Hepatocyte (in vitro differentiated cells): Measurements from ENCODE around the gene SYNGAP1.

Experiments
- CTCF ChIP-seq: fragments of 200-600 bp; sonication (generic); IDR thresholded peaks from 2 replicates; pipeline ENCODE4 v1.5.1; 2016; ENCODE audit warnings: antibody characterized with exemption, mild to moderate bottlenecking; ENCODE audit not compliant: poor library complexity
- EZH2 ChIP-seq: fragments of 200-600 bp; sonication (generic); IDR thresholded peaks from 2 replicates; pipeline ENCODE4 v1.6.1; 2016; ENCODE audit warnings: antibody characterized with exemption, mild to moderate bottlenecking, borderline replicate concordance
- EZH2phosphoT487 ChIP-seq: fragments of 200-600 bp; sonication (generic); IDR thresholded peaks from one replicate; pipeline ENCODE4 v1.6.1; 2018; ENCODE audit warnings: antibody characterized with exemption, mild to moderate bottlenecking, low read depth, moderate library complexity; ENCODE audit not compliant: unreplicated experiment, severe bottlenecking

- TF ChIP-seq CTCF (no peak), EZH2phosphoT487 (no peak), EZH2 (no peak)
These were observed 9.8 kb downstream of the SYNGAP1 start for GRCh38 chr6:33429750-33430052.
